ENCODE results near the gene NR2C2AP. TPM values are rescaled to one million over a fixed set of nuclear protein-coding genes. Genes with fewer than 3 reads are reported as not detected.

The NR2C2AP gene
- total and polyA plus RNA-seq, 2 of the 13 experiments (the other 11 are each of a cell fraction or from before 2014, with no cell fraction given) = 12.2 to 26.8 TPM

GRCh38 chr19:19203012-19203856 lies at the start of gene NR2C2AP (continued):
- TF ChIP-seq GLMP (CRISPR knock-in tag; IDR thresholded peaks at IDR 0.05; ENCODE audit: borderline replicate concordance) (no peak), CREM (IDR thresholded peaks at IDR 0.05) (0 out of 2 replicates have a peak, but pooled peaks have one; percentile 23), CREM (CRISPR knock-in tag; IDR thresholded peaks at IDR 0.05) (no peak), RBM39 (IDR thresholded peaks at IDR 0.05; ENCODE audit: low read depth, low read length, poor library complexity, severe bottlenecking) (peak; percentile 56), CREB1 (IDR thresholded peaks at IDR 0.05) (no peak), CREB1 (CRISPR knock-in tag; IDR thresholded peaks at IDR 0.05) (peak; percentile 19; the same call in 1 of the 2 replicates), NRL (CRISPR knock-in tag; IDR thresholded peaks at IDR 0.05; ENCODE audit: borderline replicate concordance) (peak; percentile 74; the same call in 1 of the 2 replicates), POLR2AphosphoS5 (IDR thresholded peaks at IDR 0.05; ENCODE audit: low read depth, low read length) (peak; percentile 68), NFE2 (CRISPR knock-in tag; IDR thresholded peaks at IDR 0.05) (no peak), ISL2 (CRISPR knock-in tag; IDR thresholded peaks at IDR 0.05) (no peak), HMGXB4 (CRISPR knock-in tag; IDR thresholded peaks at IDR 0.05; ENCODE audit: borderline replicate concordance in 1 of 2, low read depth in 1 of 2) (no peak), ZNF354B (CRISPR knock-in tag; IDR thresholded peaks at IDR 0.05) (no peak), ZNF672 (CRISPR knock-in tag; IDR thresholded peaks at IDR 0.05) (no peak), SP140L (CRISPR knock-in tag; IDR thresholded peaks at IDR 0.05; ENCODE audit: borderline replicate concordance) (no peak), ZNF235 (CRISPR knock-in tag; IDR thresholded peaks at IDR 0.05; ENCODE audit: borderline replicate concordance) (no peak), GABPA (IDR thresholded peaks at IDR 0.05; ENCODE audit: low read depth, low read length) (no peak; the same call in 1 of the 2 replicates), GABPA (CRISPR knock-in tag; IDR thresholded peaks at IDR 0.05; ENCODE audit: low read depth) (peak; percentile 51), ZSCAN20 (CRISPR knock-in tag; IDR thresholded peaks at IDR 0.05; ENCODE audit: borderline replicate concordance) (0 out of 2 replicates have a peak, but pooled peaks have one; percentile 46), NR1H2 (CRISPR knock-in tag; IDR thresholded peaks at IDR 0.05; ENCODE audit: borderline replicate concordance, low read depth) (no peak), DMAP1 (CRISPR knock-in tag; IDR thresholded peaks at IDR 0.05) (peak; percentile 46; the same call in 1 of the 2 replicates), KMT2B (CRISPR knock-in tag; IDR thresholded peaks at IDR 0.05) (no peak), ZMAT3 (CRISPR knock-in tag; conservative IDR thresholded peaks at IDR 0.05) (no peak), ZNF564 (CRISPR knock-in tag; IDR thresholded peaks at IDR 0.05) (no peak)
- TF ChIP-seq, protein P1, sequence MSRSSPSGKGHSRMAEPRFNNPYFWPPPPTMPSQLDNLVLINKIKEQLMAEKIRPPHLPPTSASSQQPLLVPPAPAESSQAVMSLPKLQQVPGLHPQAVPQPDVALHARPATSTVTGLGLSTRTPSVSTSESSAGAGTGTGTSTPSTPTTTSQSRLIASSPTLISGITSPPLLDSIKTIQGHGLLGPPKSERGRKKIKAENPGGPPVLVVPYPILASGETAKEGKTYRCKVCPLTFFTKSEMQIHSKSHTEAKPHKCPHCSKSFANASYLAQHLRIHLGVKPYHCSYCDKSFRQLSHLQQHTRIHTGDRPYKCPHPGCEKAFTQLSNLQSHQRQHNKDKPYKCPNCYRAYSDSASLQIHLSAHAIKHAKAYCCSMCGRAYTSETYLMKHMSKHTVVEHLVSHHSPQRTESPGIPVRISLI (CRISPR knock-in tag; IDR thresholded peaks at IDR 0.05; ENCODE audit: borderline replicate concordance) = peak; percentile 78; the same call in 1 of the 2 replicates
- TF ChIP-seq, protein P2, sequence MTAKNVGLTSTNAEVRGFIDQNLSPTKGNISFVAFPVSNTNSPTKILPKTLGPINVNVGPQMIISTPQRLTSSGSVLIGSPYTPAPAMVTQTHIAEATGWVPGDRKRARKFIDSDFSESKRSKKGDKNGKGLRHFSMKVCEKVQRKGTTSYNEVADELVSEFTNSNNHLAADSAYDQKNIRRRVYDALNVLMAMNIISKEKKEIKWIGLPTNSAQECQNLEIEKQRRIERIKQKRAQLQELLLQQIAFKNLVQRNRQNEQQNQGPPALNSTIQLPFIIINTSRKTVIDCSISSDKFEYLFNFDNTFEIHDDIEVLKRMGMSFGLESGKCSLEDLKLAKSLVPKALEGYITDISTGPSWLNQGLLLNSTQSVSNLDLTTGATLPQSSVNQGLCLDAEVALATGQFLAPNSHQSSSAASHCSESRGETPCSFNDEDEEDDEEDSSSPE (CRISPR knock-in tag; IDR thresholded peaks at IDR 0.05) = peak; percentile 80

All from HepG2 (cell line).